Right hindlimb (tissue), 1 donor: Measurements from ENCODE around the gene CTXN3.

Source experiments
- DNase-seq: peaks from one replicate; pipeline ENCODE4 v3.0.0-alpha.2; 2018

Gene CTXN3

DNA sequence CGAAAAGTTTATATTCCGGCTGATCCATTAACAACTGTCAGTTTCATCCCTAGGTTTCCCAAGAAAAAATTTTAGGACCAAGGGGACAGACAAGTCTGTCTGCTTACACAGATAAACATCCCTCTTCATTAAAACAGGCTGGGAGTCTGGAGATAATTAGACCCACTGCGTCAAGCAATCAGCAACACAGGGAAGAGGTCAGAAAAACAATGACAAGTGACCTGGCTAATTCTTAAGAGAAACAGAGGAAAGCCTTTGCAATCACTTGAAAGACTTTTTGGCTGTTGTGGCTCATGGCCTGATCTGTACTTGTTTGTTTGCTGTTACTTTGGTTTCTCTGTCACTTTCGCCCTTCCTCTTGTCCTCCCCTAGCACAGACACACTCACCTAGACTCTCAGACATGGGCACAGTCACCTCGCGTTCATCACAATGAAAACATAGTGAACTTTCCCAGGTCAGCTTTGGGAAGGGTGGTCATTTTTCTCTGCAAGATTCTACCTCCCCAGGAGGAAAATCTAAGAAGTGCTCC lies 51.4 kb downstream of the CTXN3 start:
- DNase-seq = no peak

DNA sequence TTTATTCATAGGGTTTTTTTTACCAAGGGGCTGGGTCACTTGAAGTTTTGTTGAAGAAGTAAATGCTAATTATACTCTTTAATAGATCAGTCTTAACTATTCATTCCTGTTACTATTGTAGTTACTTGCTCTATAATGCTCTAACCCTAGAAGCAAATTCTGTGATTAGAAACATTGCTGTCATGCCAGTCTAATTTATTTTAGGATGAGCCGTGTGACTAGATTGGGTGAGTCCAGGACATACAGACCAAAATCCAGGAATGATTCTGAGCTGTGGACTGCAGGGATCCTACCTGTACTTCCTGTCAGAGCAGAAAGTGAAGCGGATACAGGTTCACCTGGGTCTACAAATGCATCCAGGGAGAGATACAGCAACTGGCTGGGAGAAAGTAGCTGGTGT lies 53.6 kb downstream of the CTXN3 start:
- no peak for DNase-seq

DNA sequence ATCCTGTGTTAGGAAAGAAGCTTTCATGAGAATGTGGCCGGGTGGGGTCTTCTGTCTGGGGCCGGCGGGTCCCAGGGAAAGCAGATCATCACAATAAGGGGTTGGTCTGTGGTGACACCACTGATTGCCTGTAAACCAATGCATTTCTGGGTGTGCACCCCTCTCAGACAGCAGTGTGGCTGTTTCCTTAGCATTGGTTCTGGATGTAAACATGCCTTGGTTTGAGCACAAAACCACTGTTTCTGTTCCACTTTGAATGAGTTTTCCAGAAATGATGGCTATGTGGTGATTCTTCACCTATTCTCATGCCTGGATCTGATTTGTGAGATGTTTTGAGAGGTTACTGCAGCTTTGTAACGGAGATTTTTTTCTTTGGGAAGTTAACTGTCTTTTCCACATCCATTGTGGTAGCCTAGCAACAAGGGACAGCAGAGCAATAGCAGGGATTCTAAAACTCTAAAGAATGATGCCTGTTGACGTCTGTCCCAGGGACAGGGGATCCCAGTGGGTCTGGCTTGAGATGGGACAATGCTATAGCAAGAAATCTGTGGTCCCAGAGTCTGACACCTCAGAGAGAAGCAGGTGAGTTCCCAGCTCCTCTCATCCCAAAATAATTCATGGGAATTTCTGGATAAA lies 54.2 kb downstream of the CTXN3 start, which contains the start of gene CCDC192:
Gene CCDC192 (plus strand): TSS at position 466 of the 636 bp plus-strand sequence. CDS start 55 bp downstream, at position 521.
- no peak for DNase-seq

DNA sequence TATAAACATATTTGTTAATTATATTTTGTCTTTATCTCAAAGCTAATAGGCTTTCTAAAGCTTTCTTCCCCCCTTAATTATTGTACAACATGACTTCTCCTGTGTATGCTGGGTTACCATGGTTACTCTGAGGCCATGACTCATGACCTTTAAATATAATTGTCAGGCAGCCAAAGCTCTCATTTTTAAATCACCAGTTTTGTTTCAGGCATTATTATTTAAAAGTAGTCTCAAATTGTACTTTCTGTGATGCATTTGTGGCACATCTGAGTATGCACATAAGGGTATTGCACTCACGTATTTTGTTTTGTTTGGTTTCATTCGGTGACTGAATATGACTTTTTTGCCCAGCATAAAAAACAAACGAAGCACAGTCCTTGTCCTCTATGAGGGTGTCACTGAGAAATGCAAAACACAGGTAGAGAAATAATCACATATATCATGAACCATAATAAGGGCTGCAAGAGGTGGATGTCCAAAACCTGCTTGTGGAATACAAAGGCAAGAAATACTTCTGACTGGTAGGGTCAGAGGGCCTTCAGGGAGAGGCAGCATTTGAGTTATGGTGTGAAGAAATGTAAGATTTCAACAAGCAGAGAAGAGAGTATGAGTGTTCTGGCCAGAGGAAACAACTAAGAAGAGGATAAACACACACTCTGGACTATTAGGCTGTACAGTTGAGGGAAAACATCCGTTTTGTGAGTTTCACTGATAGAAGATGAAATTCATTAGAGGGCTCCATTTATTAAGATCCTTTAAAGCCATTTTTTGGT lies 56.4 kb downstream of the CTXN3 start:
- no peak for DNase-seq

DNA sequence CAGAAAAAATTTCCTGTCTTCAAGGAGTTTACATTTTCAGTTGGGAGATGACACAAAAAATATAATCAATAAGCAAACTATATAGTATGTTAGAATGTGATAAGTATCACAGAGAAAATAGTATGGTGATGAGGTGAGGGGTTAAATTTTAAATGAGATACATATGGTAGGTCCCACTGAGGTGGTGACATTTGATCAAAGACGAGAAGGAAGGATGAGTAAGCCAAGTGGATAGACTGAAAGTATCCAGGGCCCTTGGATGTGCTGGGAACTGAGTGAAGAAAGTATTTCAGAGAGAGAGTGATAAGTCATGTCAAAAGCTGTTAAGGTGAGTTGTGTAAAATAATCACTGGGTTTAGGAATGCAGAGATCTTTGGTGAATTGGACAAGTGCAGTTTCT lies 57.8 kb downstream of the CTXN3 start:
- DNase-seq = no peak

DNA sequence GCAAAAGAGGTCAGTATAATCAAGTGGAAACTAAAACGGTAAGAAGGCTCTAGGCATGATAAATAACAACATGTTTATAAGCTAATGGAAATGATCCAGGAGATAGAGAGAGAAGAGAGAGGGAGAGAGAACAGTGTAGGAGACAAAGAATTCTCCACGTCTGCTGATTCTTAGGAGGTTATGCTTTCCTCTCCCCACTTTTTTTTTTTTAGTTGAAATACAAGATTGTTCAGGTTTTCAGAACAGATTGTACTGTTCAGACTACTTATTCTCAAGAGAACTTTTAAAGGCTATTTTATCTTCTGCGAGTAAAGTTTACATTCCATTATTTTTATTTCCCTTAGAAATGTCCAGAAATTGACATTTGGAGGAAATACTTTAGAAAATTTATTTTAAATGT lies 58.3 kb downstream of the CTXN3 start:
- no peak for DNase-seq
